ENCODE results near the gene KDR.

The KDR gene

DNA sequence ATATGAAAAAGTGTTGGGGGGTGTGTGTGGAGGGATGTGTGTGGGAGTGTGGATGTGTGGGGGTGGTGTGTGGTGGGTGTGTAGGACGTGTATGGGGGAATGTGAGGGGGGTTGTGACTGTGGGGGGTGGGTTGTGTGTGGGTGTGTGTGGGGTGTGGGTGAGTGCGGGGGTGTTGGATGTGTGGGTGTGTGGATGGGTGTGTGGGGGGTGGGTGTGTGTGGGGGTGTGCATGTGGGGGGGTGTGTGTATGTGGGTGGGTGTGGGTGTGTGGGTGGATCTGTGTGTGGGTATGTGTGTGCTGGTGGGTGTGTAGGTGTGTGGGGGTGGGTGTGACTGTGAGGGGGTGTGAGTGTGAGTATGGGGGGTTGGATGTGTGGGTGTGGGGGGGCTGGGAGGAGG, 47.8 kb downstream of the KDR start:
- DNase-seq: no peak

DNA sequence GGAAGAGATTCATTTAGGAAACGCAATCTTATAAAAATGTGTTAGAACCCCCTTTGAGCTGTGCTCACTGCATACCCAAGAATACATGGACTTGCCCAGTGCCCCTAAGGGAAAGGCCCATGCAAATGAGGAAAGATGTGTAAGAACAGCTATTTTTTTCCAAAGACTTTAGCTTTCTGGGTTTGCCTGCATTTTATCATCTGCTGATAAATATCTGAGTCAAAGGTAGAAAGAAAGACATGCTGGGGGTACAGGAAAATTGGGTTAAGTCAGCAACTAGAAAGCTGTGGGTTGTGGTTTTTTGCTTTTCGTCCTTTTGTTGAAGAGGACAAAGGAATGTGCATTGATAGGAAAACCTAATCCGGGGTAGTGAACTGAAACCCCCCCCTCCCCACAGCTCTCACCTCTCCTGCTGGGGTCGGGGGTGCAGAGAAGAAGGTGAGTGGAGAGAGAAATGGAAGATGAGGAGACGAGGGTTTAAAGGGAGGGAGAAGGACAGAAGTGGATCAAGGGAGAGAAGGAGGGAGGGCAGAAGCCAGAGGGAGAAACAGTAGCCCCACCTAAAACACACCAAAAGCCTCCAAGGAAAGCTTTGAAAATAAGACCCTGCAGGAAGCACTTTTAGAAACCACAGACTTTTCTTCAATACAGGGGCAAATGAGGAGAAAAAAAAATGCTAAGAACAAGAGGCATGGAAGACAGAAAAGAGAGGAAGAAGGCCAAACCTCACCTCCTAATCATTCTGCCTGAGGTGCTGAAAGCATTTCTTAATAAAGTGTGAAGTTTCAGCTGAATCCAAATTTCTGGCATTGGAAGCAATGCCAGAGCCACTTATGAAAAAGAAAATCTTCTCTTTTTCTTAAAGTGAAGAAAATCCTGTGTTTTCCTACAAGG, 49.3 kb downstream of the KDR start:
- no peak for DNase-seq

DNA sequence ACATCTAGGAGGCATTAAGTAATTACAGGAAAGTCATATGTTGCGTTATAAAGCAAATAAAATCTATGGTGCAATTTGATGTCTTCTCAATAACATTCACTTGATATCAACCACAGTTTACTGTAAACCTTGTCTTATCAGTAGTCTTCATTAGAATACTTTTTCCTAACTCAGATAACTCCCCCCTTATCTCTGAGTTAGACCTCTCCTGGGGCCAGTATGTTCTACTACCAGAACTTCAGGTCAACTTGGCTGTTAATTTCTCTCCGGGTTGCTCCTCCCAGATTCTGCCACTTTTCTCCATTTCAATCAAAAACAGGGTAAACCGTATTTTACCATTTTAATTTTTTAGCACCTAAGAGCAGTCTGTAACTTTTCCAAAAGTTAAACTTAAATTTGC, 50.0 kb downstream of the KDR start:
- DNase-seq: no peak

DNA sequence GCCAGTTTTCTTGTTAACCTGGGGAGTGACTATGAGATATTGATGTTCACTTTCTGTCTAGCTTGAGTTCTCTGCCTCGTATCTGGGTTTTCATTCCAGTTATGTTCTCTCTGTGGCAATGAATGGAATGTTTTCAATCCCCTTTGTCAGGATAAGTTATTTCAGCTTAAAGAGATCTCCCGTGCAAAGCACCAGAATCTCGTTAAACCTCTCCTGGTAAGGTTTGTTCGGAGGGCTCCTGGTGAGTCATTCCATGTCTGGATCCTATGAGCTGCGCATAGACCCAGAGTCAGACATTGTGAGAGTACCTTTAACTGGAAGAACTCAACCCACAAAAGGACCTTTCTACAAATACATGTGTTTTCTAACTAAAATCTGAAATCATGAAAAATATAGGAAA, 51.0 kb downstream of the KDR start:
- no peak for DNase-seq

DNA sequence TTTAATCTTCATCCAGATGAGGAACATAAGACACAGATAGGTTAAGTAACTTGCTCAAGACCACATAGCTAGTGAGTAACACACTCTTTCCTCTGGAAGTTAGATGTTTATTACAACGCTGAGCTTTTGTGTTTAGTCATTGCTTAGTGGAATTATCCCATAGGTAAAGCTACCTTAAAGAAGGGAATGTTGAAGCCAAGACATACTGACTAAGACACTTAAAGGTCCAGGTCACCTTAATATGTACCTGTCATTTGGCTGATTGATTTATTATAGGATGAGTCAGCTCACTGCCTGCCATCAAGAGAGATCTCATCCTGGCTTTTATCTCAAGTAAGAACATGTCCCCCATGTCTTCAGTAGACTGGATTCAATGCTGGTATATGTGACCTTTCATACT, 53.4 kb downstream of the KDR start:
- DNase-seq: no peak

DNA sequence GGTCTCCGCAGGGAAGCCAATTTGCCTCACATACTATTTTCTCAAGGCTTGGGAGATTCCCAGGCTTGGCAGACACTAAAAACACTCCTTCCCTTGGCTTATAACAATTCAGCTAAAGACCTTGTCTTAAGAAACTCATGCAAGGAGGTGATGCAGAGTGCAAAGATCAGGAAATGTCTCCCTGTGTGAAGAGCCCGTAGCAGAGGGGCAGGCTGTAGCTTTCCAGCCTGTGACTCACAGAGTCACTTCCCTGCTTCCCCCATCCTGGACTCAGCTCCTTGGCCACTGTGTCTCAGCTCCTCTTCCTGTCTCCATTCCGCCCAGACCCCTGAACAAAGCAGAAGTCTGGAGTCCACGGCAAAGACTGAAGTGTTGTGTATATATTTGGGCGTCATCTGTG, 56.1 kb downstream of the KDR start:
- no peak for DNase-seq

DNA sequence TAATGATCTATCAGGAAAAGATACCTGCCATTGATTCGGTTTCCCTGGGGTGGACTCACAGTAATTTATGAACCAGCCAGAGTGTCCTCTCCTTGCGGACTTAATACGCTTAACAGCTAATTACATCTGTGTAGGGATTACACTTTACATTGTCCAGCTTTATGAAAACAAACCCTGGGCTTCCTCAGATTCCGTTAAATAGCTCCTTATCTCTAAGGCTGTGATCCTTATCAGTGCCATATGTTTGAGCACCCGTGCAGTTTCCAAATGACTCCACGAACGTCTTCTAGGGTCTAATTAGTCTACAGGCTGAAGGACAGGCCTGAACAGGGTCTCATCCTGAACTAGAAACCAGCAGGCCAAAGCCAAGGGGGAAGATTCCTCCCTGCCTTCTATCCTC, 56.9 kb downstream of the KDR start:
- DNase-seq: no peak

DNA sequence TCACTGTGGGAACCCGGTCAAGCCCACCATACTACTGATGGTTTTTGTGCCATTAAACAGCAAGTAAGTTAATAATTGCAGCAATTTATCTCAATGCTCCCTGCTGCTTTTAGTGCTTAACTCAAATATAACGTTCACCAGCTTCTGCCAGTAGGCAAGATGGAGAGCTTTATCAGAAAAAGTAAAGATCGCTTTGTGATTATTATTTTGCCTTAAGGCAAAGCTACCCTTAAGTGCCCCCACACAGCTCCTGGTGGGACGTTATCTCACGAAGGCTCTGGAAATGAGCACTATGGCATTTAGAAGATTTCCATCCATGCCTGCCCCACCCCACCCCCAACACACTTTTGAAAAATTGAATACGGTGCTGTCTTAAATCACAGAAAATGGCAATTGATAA, 59.4 kb downstream of the KDR start:
- DNase-seq: no peak

DNA sequence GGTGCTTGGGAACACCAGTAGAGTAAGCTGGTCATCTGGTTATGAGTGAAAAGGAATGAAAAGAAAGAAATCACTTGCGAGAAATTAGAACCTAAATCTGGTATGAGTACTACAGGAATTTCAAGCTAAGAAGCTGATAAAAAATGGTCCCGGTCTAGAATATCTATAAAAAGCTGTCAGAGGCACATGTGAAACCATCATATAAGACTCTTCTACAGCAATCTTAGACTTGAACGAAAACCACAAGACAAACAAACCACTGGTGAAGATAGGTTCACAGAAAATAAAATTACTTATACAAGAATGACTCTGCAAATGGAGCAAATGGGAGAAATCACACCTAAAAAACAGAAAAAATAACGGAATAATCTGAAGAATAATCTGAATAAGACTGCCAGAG, 69.9 kb downstream of the KDR start:
- no peak for DNase-seq

DNA sequence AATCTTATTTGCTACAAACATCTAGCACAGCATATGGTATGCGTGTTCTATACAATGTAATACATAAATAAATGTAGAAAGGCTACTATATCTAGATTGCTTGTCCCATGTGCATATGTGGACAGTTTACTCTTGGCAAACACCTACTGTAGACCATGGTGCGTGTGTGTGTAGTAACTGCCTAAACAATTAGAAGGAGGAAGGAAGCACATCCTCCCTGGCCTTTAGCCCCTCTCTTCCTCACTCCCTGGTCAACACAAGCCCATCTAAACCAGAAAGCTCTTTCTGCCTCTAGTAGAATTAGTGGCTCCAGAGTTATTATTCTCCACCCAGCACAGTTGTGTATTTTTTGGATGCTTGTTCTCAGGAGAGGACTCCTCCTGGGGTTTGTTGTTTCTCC, 73.9 kb downstream of the KDR start:
- no peak for DNase-seq

DNA sequence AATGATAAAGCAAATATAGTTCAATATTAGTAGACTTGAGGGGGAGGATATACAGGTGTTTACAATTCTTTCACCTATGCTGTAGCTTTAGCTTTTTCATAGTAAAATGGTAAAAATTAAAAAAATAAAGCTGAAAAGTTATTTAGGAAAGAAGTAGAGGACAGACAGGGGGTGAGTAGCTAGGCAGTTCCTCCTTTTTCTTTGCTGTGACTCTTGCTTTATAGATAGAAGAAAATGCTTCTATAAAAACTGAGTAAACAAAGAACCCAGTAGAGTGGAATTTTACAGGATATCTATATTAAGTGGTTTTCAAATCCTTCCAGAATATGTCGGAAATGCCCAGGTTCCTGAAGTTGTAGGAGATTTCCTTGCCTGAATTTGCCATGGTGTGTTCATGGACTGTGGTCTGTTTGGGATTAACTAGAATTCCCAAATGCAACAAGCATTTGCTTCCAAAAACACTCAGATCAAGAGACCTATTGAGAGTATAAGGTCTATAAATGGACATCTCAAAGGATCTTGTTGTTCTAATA, 74.9 kb downstream of the KDR start:
- DNase-seq: no peak

DNA sequence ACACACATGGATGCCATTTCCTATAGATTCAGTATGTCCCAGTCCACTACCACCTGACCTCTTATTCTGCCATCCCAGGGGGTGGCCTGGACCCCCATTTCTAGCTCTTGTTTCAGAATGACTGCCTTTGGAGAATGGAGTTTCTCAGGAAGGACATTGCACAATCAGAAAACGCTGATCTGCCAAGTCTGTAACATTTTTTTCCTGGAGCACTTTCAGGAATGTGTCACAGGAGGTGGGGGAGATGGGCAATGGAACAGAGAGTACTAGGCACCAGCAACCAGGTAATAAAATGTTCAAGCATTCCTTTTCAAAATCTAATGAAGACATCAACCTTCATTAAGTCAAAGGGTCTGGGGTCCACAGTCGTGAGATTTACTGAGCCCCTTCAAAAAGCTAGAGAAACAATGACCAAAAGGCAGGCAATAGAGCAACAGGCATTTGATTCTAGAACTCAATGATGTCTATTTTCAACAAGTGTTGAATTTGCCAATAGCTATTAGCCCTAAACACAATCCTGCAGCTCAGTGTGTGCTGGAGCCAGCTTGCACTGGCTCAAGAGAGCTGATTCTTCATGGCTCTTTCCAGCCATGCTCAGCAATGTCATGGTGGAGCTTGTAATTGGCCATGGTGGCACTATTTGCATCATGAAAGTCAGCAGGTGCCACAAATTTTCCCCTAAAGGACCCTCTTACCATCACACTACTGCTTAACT, 87.1 kb downstream of the KDR start:
- no peak for DNase-seq

DNA sequence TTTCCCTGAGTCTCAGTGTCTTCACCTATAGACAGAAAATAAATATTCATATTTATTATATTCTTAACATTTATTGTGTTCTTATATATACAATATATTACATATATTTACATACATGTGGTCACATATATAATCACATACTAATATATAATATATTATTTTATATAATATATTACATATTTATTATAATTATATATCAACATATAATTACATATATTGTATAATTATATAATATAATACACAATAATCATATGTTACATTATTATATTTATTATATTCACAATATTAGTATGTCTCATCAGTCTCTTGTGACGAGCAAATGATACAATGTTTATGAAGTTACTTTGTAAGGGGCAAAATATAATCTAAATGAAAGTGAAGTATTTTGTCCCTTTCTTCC, 87.7 kb downstream of the KDR start:
- no peak for DNase-seq

DNA sequence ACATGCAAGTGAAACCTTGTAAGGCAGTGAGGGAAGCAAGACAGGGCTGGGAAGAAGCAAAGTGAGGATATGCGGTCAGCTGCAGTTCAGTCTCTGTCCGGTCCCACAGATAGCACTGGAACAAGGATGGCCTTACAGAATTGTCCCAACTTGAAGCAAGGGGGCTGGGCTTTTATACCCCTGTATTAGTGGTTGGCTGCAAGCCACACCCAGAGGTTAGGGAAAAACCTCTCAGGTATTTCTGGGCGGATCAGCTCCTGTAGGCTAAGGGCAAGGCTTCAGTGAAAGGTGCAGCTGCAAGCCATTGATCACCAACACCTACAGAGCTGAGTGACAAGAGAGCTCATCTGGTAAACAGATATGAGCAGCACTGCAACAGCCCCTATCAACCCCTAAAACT, 89.0 kb downstream of the KDR start:
- DNase-seq: no peak

DNA sequence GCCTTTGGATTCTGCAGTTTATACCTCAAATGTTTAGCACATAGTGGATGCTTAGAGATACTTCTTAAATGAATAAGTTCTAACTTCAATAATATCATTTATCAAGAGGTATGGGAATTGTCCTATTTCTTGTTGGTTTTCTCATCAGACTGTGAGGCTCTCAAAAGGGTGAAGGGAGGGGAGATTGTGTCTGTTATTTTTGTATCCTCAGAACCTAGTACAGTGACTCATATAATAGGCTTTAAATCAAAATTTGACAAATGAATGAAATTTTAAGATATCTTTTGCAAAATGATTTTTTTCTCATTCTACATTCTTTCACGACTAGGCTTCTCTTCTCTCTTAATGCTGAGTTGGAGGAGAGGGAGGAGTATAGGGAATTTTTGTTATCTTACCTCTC, 89.5 kb downstream of the KDR start:
- no peak for DNase-seq

DNA sequence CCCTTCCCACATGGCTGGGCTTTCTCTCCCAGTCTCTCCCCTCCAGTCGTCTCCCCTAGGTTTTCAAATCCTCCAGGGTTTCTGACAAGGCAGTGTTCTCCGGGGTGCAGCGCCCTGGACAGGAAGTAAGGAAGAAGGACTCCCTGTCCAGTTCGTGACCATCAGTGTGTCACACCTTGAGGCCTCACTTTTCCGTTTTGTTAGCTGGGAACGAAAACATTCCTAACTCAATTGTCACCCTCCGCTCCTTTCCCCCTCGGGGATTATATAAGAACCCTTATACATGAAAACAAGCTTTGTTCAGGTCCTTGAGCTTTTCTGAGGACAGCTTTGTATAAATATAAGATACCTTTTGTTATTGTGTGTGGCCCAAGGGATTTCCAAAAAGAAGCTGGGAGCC, 92.1 kb downstream of the KDR start:
- DNase-seq: no peak

DNA sequence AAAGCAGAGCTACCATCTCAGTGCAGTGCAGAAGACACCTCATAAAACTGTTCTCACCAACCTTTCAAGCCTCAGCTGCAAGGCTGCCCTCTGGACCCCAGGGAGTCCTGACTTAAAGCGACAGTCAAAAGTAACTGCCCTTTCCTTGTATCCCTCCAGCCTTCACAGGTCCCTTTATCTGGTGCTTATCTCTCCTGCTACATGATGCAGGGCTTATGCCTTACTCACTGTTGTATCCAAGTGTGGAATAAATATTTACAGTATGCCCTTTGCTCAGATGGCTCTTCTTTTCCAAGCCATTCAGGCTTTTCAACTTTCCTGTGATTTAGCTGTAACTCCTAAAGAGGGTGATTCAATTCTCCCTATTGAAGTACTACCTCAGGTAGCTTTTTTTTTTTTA, 92.6 kb downstream of the KDR start:
- DNase-seq: no peak

DNA sequence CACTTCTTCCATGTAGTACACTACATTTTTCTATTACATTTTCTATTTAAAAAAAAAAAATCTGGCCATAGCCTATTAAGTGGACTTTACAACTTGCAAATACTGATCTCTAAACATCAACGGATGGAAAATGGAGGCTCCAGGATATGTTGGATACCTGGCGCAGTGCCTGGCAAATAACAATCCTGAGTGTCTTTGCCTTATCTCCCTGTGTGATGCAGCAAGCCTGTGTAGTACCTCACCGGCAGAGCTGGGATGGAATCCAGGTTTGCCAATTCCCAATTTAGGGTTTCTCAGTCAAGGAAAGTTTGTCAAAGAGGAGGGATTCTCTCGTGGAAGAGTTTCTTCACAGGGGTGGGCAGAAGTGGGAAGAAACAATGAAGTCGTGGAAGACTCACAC, 93.2 kb downstream of the KDR start:
- no peak for DNase-seq

DNA sequence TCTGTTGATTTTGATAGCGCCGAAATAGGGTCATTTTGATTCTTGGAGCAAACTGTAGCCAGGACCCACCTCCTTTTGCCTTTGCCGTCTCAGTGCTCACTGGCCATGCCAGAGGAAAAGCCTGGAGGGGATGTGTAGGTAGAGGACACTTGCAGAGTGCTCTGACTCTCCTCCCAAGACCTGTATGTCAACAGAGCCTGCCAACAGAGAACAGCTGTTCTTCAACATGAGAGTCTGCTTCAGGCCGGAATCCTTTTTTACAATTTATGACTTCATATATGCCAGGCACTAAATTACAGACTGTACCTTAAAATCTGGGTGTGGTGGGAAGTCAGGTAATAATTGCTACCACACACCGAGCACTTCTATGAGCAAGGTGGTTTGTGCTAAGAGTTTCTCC, 94.2 kb downstream of the KDR start:
- DNase-seq: no peak

DNA sequence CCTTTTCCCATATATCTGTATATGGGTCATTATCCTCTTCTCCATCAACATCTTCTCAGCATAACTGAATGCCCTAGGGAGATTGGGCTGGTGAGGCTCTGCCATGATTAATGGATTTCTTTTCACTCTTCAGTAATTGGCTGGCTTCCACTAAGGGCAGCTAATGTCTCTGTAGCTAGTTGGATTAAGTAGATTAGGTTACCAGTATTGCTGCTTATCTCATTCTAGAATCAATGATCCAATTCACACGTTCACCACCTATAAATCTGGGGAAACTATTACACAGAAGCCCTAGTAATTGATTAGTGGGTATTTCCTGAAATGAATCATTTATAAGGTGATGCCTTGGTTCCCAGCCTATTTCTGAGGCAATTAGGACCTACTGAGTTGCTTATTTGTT, 94.8 kb downstream of the KDR start:
- no peak for DNase-seq

DNA sequence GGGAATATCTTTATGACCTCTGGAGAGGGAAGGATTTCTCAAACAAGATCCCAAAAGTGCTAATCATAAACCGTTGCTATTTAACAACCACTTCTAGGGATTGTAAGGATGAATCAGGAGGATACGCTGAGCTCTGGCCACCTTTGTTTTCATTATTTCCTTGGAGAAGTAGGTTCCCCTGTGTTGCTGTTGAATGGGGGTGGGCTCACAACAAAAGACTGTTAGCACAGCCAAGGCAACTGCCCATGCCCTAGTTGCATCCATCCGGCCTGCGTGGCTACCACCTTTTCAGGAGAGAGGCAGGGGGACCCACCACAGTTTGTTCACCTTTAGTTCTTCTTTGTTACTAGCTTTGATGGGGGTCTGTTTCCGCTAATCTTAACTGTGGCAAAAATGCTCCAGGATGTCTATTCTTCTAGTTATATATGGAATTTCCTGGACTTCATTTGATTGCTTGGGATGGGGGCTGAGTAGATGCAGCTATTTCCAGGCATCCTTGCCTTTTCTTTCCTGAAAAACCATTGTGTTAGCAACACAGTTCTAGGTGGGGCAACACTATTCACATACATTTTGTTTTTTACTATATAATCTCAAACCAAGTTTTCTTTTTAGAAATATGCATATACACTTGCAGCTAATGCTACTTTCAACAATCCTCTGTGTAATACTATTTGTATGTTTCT, 95.4 kb downstream of the KDR start:
- no peak for DNase-seq

DNA sequence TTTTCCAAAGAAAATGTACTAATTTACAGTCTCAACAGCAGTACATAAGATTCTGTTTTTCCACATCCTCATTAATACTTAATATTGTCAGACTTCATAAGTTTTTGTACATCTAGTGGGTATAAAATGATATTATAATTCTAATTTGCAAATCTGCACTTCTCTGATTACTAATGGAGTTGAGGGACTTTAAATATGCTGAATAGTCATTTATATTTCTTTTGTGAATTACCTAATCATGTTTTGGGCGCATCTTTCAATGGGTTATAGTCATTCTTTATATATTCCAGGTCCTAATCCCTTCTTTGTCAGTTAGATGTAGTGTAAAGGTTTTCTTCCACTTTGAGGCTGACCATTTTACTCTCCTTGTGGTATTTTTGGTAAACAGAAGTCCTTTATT, 96.1 kb downstream of the KDR start:
- DNase-seq: no peak
